HepG2 (cell line): ENCODE results near the gene ZNF512B. TPM values are rescaled to one million over a fixed set of nuclear protein-coding genes. Genes with fewer than 3 reads are reported as not detected.

Experiments used
- AKAP8 ChIP-seq: sonication (generic); formaldehyde crosslinking; IDR thresholded peaks from 2 replicates; pipeline ENCODE4 v1.5.1; 2020; ENCODE audit warnings: mild to moderate bottlenecking, missing genetic modification reagents
- BCL6 ChIP-seq: IDR thresholded peaks from 2 replicates; pipeline ENCODE4 v1.6.1; 2016; ENCODE audit warnings: missing genetic modification reagents, missing compliant biosample characterization
- BCLAF1 ChIP-seq: fragments of 450-650 bp; IDR thresholded peaks from 2 replicates; pipeline ENCODE4 v1.6.1; 2017; ENCODE audit warnings: mild to moderate bottlenecking
- ETV5 ChIP-seq: IDR thresholded peaks from 2 replicates; pipeline ENCODE4 v1.6.1; 2018; ENCODE audit warnings: missing biosample characterization, missing genetic modification reagents, inconsistent platforms, borderline replicate concordance
- ISL2 ChIP-seq: sonication (generic); formaldehyde crosslinking; IDR thresholded peaks from 2 replicates; pipeline ENCODE4 v1.5.0; 2020; ENCODE audit warnings: missing genetic modification reagents
- KMT2A ChIP-seq: sonication (generic); formaldehyde crosslinking; IDR thresholded peaks from 2 replicates; pipeline ENCODE4 v1.4.0; 2020; ENCODE audit warnings: missing genetic modification reagents
- MBNL3 ChIP-seq: fragments of 250-450 bp; sonication (Bioruptor Pico); conservative IDR thresholded peaks from 2 replicates; pipeline ENCODE4 v1.8.0; 2022; ENCODE audit warnings: mild to moderate bottlenecking, inconsistent platforms
- MXD1 ChIP-seq: sonication (generic); formaldehyde crosslinking; IDR thresholded peaks from 2 replicates; pipeline ENCODE4 v1.4.0; 2020; ENCODE audit warnings: mild to moderate bottlenecking, missing genetic modification reagents
- NRL ChIP-seq: sonication (generic); formaldehyde crosslinking; IDR thresholded peaks from 2 replicates; pipeline ENCODE4 v1.5.0; 2020; ENCODE audit warnings: missing genetic modification reagents, mild to moderate bottlenecking, moderate library complexity, borderline replicate concordance
- PHB2 ChIP-seq: fragments of 450-650 bp; IDR thresholded peaks from 2 replicates; pipeline ENCODE4 v1.6.1; 2018; ENCODE audit not compliant: partially characterized antibody
- SKIL ChIP-seq: sonication (generic); formaldehyde crosslinking; IDR thresholded peaks from 2 replicates; pipeline ENCODE4 v1.8.0; 2022; ENCODE audit warnings: missing genetic modification reagents, mild to moderate bottlenecking, moderate library complexity, borderline replicate concordance
- SMAD1 ChIP-seq: sonication (generic); formaldehyde crosslinking; IDR thresholded peaks from 2 replicates; pipeline ENCODE4 v1.4.0; 2020; ENCODE audit warnings: missing genetic modification reagents, low read depth, mild to moderate bottlenecking, borderline replicate concordance
- TAF15 ChIP-seq: fragments of 200-400 bp; formaldehyde crosslinking; IDR thresholded peaks from one replicate; pipeline ENCODE4 v1.6.1; 2018; ENCODE audit warnings: mild to moderate bottlenecking, low read depth, low read length; ENCODE audit not compliant: poor library complexity, severe bottlenecking
- ZBTB21 ChIP-seq: sonication (generic); formaldehyde crosslinking; IDR thresholded peaks from 2 replicates; pipeline ENCODE4 v1.4.0; 2020; ENCODE audit warnings: missing genetic modification reagents
- ZBTB7B ChIP-seq: sonication (generic); formaldehyde crosslinking; IDR thresholded peaks from 2 replicates; pipeline ENCODE4 v1.4.0; 2020; ENCODE audit warnings: missing genetic modification reagents
- ZFP36L1 ChIP-seq: sonication (generic); formaldehyde crosslinking; IDR thresholded peaks from 2 replicates; pipeline ENCODE4 v1.8.0; 2022; ENCODE audit warnings: mild to moderate bottlenecking, missing genetic modification reagents, moderate library complexity
- ZKSCAN5 ChIP-seq: sonication (generic); formaldehyde crosslinking; IDR thresholded peaks from 2 replicates; pipeline ENCODE4 v1.5.1; 2020; ENCODE audit warnings: mild to moderate bottlenecking, missing genetic modification reagents
- ZNF552 ChIP-seq: sonication (generic); formaldehyde crosslinking; IDR thresholded peaks from 2 replicates; pipeline ENCODE4 v1.9.0; 2022; ENCODE audit warnings: missing genetic modification reagents, mild to moderate bottlenecking, borderline replicate concordance
- ZNF639 ChIP-seq: conservative IDR thresholded peaks from 2 replicates; pipeline ENCODE4 v1.6.1; 2018; ENCODE audit warnings: missing genetic modification reagents
- ZXDC ChIP-seq: sonication (generic); formaldehyde crosslinking; IDR thresholded peaks from 2 replicates; pipeline ENCODE4 v1.5.0; 2020; ENCODE audit warnings: mild to moderate bottlenecking, missing genetic modification reagents
- polyA plus RNA-seq, 8 experiments: library from polyadenylated mRNA; depleted of rRNA in 3 of 8; stranded (reverse) in 7 of 8; unstranded in 1 of 8; fragments of >200 nt; fragmentation: Illumina TruSeq in 4 of 8; extraction: Trizol in 4 of 8; gene quantifications; 2 replicates each; pipeline versions ENCODE4 v1.2.1 to v1.2.3, GENCODE V29; 2011 to 2016; ENCODE audit warnings: low read depth in 4 of 8, missing spikeins in 1 of 8, mixed read lengths in 1 of 8; ENCODE audit not compliant: insufficient read depth in 1 of 8
- total RNA-seq, 5 experiments: library from RNA; depleted of rRNA; stranded (reverse); fragments of >200 nt; fragmentation: Illumina TruSeq; extraction: Trizol; gene quantifications; 2 replicates each; pipeline ENCODE4 v1.2.3, GENCODE V29; 2016; ENCODE audit warnings: low read depth in 1 of 5

ZNF512B gene
- total and polyA plus RNA-seq, 2 of the 13 experiments (the other 11 are each of a cell fraction or from before 2014, with no cell fraction given) = 11.5 to 30.6 TPM

GRCh38 chr20:63979557-63980316 is 10.0 kb upstream of the ZNF512B start, which contains the start of gene SAMD10 (continued):
- peak; percentile 44; the same call in 1 of the 2 replicates for TF ChIP-seq SKIL (CRISPR knock-in tag)
- no peak for TF ChIP-seq ISL2 (CRISPR knock-in tag)
- no peak for TF ChIP-seq ZNF552 (CRISPR knock-in tag)
- TF ChIP-seq MBNL3 (CRISPR knock-in tag) = no peak
- TF ChIP-seq NRL (CRISPR knock-in tag) = peak; percentile 89; the same call in 1 of the 2 replicates
- no peak for TF ChIP-seq ZNF639 (CRISPR knock-in tag)
- peak; percentile 12; the same call in 1 of the 2 replicates for TF ChIP-seq BCL6
- TF ChIP-seq ZXDC = 0 out of 2 replicates have a peak, but pooled peaks have one; percentile 69
- no peak for TF ChIP-seq ZFP36L1 (CRISPR knock-in tag)
- TF ChIP-seq ETV5 = no peak; the same call in 1 of the 2 replicates
- peak; percentile 47; the same call in 1 of the 2 replicates for TF ChIP-seq AKAP8 (CRISPR knock-in tag)
- TF ChIP-seq ZBTB21 (CRISPR knock-in tag) = no peak
- TF ChIP-seq BCLAF1 = no peak
- TF ChIP-seq SMAD1 (CRISPR knock-in tag) = peak; percentile 89; the same call in 1 of the 2 replicates
- peak; percentile 77 for TF ChIP-seq MXD1 (CRISPR knock-in tag)
- TF ChIP-seq PHB2 = no peak
- TF ChIP-seq TAF15 = peak; percentile 62
- peak; percentile 82 for TF ChIP-seq ZBTB7B
- TF ChIP-seq KMT2A = 0 out of 2 replicates have a peak, but pooled peaks have one; percentile 28
- TF ChIP-seq ZKSCAN5 (CRISPR knock-in tag) = no peak
